HT1080 (cell line): ENCODE results near the gene TWSG1. TPM values are rescaled to one million over a fixed set of nuclear protein-coding genes. Genes with fewer than 3 reads are reported as not detected.
"Not testable (repeated sequence)": the region's sequence is repeated elsewhere in the genome, so short reads cannot be mapped to it uniquely, and the experiment has no call there.

ENCODE experiments used
- DNase-seq: peaks from one replicate; pipeline ENCODE4 v3.0.0-alpha.2; 2015; ENCODE audit warnings: low read depth
- total RNA-seq: library from RNA; depleted of rRNA; stranded (reverse); fragments of >200 nt; shearing (Covaris generic); gene quantifications from 2 replicates; pipeline ENCODE4 v1.2.3, GENCODE V29; 2014

TWSG1 gene
- total RNA-seq, 1 experiment from 2014 or later = 30.6 TPM

GRCh38 chr18:9334973-9335696 is 562 bp downstream of the TWSG1 start:
- DNase-seq = no peak

GRCh38 chr18:9335697-9336045 is 1.1 kb downstream of the TWSG1 start:
- DNase-seq = no peak

- DNase-seq = no peak
These were observed 2.3 kb downstream of the TWSG1 start for GRCh38 chr18:9336827-9337226.

- peak; percentile 53 for DNase-seq
These were observed 3.3 kb downstream of the TWSG1 start for GRCh38 chr18:9337873-9338272.

- DNase-seq = no peak
These were observed 5.9 kb downstream of the TWSG1 start for GRCh38 chr18:9340472-9340871.

GRCh38 chr18:9343577-9343976 is 9.0 kb downstream of the TWSG1 start:
- DNase-seq = no peak

GRCh38 chr18:9346775-9347174 is 12.2 kb downstream of the TWSG1 start:
- no peak for DNase-seq

GRCh38 chr18:9348079-9348671 is 13.6 kb downstream of the TWSG1 start:
- peak; percentile 70 for DNase-seq

GRCh38 chr18:9348766-9349165 is 14.2 kb downstream of the TWSG1 start:
- no peak for DNase-seq

GRCh38 chr18:9353596-9353995 is 19.0 kb downstream of the TWSG1 start:
- no peak for DNase-seq

GRCh38 chr18:9354256-9354655 is 19.7 kb downstream of the TWSG1 start:
- no peak for DNase-seq

- DNase-seq = no peak
These were observed 22.4 kb downstream of the TWSG1 start for GRCh38 chr18:9356976-9357375.

GRCh38 chr18:9359796-9360195 is 25.2 kb downstream of the TWSG1 start:
- no peak for DNase-seq

- no peak for DNase-seq
These were observed 26.6 kb downstream of the TWSG1 start for GRCh38 chr18:9361191-9361590.

GRCh38 chr18:9362869-9363268 is 28.3 kb downstream of the TWSG1 start:
- no peak for DNase-seq

- DNase-seq = no peak
These were observed 29.7 kb downstream of the TWSG1 start for GRCh38 chr18:9364242-9364641.

GRCh38 chr18:9365406-9365805 is 30.8 kb downstream of the TWSG1 start:
- peak; percentile 39 for DNase-seq

- no peak for DNase-seq
These were observed 31.6 kb downstream of the TWSG1 start for GRCh38 chr18:9366126-9366714.

GRCh38 chr18:9373254-9373653 is 38.7 kb downstream of the TWSG1 start:
- not testable (repeated sequence) for DNase-seq

GRCh38 chr18:9379118-9379517 is 44.5 kb downstream of the TWSG1 start:
- no peak for DNase-seq

- no peak for DNase-seq
These were observed 45.5 kb downstream of the TWSG1 start for GRCh38 chr18:9380101-9380500.

GRCh38 chr18:9380621-9381395 is 46.2 kb downstream of the TWSG1 start:
- no peak for DNase-seq
